Esophagus muscularis mucosa (tissue), 4 donors: ENCODE data around the gene DUSP11. TPM values are rescaled to one million over a fixed set of nuclear protein-coding genes. Genes with fewer than 3 reads are reported as not detected.
"Not testable (repeated sequence)": the region's sequence is repeated elsewhere in the genome, so short reads cannot be mapped to it uniquely, and the experiment has no call there.

Experiments used
- DNase-seq: peaks from one replicate; pipeline ENCODE4 v3.0.0-alpha.2; 2017; ENCODE audit errors: extremely low spot score
- H3K27ac ChIP-seq, 4 donors: fragments of 200-600 bp; sonication (generic); replicated peaks in 1 of 4; 1 replicate in 3 of 4; 2 replicates in 1 of 4; pipeline ENCODE4 v1.5.1; 2016 to 2019; ENCODE audit warnings: mild to moderate bottlenecking in 1 of 4
- H3K27me3 ChIP-seq, 4 donors: fragments of 200-600 bp; sonication (generic); one replicate each; pipeline versions ENCODE4 v1.5.1 to v1.6.0; 2016 to 2019
- H3K36me3 ChIP-seq, 4 donors: fragments of 200-600 bp; sonication (generic); one replicate each; pipeline ENCODE4 v1.5.1; 2016 to 2019
- H3K4me1 ChIP-seq, 4 donors: fragments of 200-600 bp; sonication (generic); one replicate each; pipeline ENCODE4 v1.5.1; 2016 to 2019
- H3K4me3 ChIP-seq, 4 donors: fragments of 200-600 bp; sonication (generic); 1 replicate in 2 of 4; 2 replicates in 2 of 4; pipeline ENCODE4 v1.5.1; 2016 to 2019; ENCODE audit warnings: mild to moderate bottlenecking in 4 of 4, moderate library complexity in 1 of 4
- H3K9me3 ChIP-seq, 4 donors: fragments of 200-600 bp; sonication (generic); 1 replicate in 3 of 4; 2 replicates in 1 of 4; pipeline ENCODE4 v1.5.1; 2016 to 2019
- EP300 ChIP-seq: sonication (generic); formaldehyde crosslinking; IDR thresholded peaks from one replicate; pipeline ENCODE4 v1.6.1; 2017; ENCODE audit warnings: antibody characterized with exemption
- POLR2A ChIP-seq: fragments of 450-650 bp; IDR thresholded peaks from one replicate; pipeline ENCODE4 v1.6.1; 2017; ENCODE audit warnings: antibody characterized with exemption, moderate library complexity, mild to moderate bottlenecking, low read depth
- POLR2AphosphoS5 ChIP-seq, 2 donors: sonication (generic); formaldehyde crosslinking; IDR thresholded peaks; one replicate each; pipeline ENCODE4 v1.6.1; 2017; ENCODE audit warnings: antibody characterized with exemption in 2 of 2
- WGBS: methylation state at CpG from one replicate; pipeline ENCODE4 v1.1.5; 2018; 5-methylcytosine and 5-hydroxymethylcytosine counted together
- intact Hi-C: fragments of 100-400 bp; cut with DNase I; formaldehyde crosslinking; loops from one replicate; pipeline ENCODE4 v1.15.1; 2023
- total RNA-seq, 4 donors: library from RNA; depleted of rRNA; stranded (reverse); fragments of >200 nt; gene quantifications; one replicate each; pipeline versions ENCODE4 v1.1.0 to v1.2.1, GENCODE V29; 2016
- TF ChIP-seq, protein P1 (sequence below), 3 experiments: fragments of 200-600 bp in 2 of 3; fragments of 450-650 bp in 1 of 3; sonication (generic) in 2 of 3; IDR thresholded peaks; one replicate each; pipeline ENCODE4 v1.5.1; 2017 to 2019; ENCODE audit warnings: antibody characterized with exemption in 3 of 3, mild to moderate bottlenecking in 2 of 3, moderate library complexity in 1 of 3

The DUSP11 gene
- total RNA-seq, 4 donors from 2014 or later: 15.2 to 22.4 (median 18.7) TPM

DNA sequence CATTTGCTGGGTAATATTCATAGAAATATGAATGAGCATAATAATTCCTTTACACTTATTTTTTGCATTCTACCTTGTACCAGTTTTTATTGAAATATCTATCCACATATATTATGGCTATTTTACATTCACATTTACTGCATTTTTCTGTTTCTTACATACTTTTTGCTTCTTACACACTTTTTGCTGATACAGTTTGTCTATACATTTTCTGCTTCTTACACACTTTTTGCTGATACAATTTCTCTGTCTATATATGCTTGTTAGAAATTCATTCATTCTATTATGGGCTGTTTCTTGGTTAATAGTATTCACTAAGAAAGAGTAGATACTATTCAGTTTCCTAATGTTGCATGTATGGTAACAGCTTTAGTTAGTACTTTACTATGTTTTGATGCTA, 32.0 kb upstream of the DUSP11 start:
- H3K27ac ChIP-seq: no peak overlapping the region
- no peaks in the 10 kb centered on the region for H3K9me3 ChIP-seq
- DNase-seq: no peak
- no peaks in the 10 kb centered on the region for H3K4me1 ChIP-seq
- peaks cover 0 to 5% (median 0%) of the 10 kb centered on the region in 4 donors for H3K27me3 ChIP-seq
- H3K36me3 ChIP-seq: no peaks in the 10 kb centered on the region
- intact Hi-C loops: no loop called here
- TF ChIP-seq, protein P1, sequence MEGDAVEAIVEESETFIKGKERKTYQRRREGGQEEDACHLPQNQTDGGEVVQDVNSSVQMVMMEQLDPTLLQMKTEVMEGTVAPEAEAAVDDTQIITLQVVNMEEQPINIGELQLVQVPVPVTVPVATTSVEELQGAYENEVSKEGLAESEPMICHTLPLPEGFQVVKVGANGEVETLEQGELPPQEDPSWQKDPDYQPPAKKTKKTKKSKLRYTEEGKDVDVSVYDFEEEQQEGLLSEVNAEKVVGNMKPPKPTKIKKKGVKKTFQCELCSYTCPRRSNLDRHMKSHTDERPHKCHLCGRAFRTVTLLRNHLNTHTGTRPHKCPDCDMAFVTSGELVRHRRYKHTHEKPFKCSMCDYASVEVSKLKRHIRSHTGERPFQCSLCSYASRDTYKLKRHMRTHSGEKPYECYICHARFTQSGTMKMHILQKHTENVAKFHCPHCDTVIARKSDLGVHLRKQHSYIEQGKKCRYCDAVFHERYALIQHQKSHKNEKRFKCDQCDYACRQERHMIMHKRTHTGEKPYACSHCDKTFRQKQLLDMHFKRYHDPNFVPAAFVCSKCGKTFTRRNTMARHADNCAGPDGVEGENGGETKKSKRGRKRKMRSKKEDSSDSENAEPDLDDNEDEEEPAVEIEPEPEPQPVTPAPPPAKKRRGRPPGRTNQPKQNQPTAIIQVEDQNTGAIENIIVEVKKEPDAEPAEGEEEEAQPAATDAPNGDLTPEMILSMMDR (IDR thresholded peaks at IDR 0.05): no peak
- H3K4me3 ChIP-seq: no peak overlapping the region

DNA sequence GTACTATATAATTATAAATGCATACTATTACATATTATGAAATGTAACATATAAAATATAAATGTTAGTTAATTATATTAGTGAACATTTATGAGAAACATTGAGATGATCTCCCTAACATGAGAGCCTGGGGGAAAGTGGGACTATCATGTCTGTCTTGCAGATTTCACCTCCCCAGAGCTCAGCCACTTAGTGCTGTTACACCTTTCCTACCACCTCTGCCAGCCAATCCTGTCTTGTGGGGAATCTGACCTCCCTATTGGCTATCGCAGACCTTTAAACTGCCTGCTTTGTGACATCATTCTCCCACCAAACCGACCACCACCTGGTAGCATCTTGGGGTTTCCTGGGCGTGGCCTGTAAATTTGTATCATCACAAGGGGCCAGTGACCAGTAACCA, 4.0 kb upstream of the DUSP11 start, which contains the start of gene C2orf78:
Gene C2orf78 (plus strand): TSS at position 301 of the 400 bp plus-strand sequence. CDS start 127 bp downstream, outside the sequence.
- no CpG with 5 or more reads among the region's 3 CpGs for whole genome bisulfite sequencing
- H3K36me3 ChIP-seq, DNase-seq, H3K27ac ChIP-seq, H3K9me3 ChIP-seq, H3K4me3 ChIP-seq, intact Hi-C loops: not testable (repeated sequence)
- Histone ChIP-seq H3K27me3 (peaks cover 0 to 10% (median 0%) of the 10 kb centered on the region in 4 donors), H3K4me1 (peaks cover 2 to 12% (median 7%) of the 10 kb centered on the region in 4 donors)

DNA sequence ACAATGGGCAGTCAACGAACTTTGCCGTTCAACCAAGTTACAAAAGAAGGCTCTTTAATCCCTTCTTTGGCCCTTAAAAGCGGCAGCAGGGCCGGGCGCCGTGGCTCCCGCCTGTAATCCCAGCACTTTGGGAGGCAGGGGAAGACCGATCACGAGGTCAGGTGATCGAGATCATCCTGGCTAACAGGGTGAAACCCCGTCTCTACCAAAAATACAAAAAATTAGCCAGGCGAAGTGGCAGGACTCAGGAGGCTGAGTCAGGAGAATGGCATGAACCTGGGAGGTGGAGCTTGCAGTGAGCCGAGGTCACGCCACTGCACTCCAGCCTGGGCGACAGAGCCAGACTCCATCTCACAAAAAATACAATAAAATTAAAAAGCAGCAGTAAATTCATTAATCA, 3.5 kb upstream of the DUSP11 start:
- H3K27ac ChIP-seq, H3K4me3 ChIP-seq, H3K36me3 ChIP-seq, H3K9me3 ChIP-seq, DNase-seq, intact Hi-C loops: not testable (repeated sequence)
- Histone ChIP-seq H3K27me3 (peaks cover 0 to 10% (median 0%) of the 10 kb centered on the region in 4 donors), H3K4me1 (peaks cover 7 to 17% (median 11%) of the 10 kb centered on the region in 4 donors)
- WGBS: 84% methylated on average over 15 of the region's 15 CpGs

DNA sequence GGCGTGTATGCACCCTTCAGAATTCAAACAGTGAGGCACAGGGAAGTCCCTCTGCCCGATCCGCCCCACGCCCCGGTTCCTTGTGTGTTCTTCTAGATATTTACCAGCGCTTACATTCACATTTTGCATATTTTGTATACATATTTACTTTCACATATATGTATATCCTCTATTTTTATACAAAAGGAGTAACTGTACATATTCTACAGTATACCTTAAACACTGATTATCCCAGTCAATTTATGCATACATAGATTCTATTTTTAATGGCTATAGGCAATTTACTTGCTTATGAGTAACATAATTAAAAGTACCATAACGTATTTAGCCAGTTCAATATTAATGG, 307 bp upstream of the DUSP11 start:
- no peak for DNase-seq
- H3K4me1 ChIP-seq: peaks cover 16 to 35% (median 26%) of the 10 kb centered on the region in 4 donors
- peak overlapping the region; percentile 85 to 94 (median 93) for H3K27ac ChIP-seq
- peaks cover 0 to 5% (median 0%) of the 10 kb centered on the region in 4 donors for H3K27me3 ChIP-seq
- no peaks in the 10 kb centered on the region for H3K9me3 ChIP-seq
- WGBS: 7% methylated on average over 7 of the region's 7 CpGs
- H3K4me3 ChIP-seq: peak overlapping the region; percentile 81 to 92 (median 88)
- peaks cover 5 to 26% (median 20%) of the 10 kb centered on the region in 4 donors for H3K36me3 ChIP-seq
- TF ChIP-seq, protein P1 (IDR thresholded peaks at IDR 0.05): no peak
- TF ChIP-seq EP300 (no peak), POLR2A (no peak), POLR2AphosphoS5 (IDR thresholded peaks at IDR 0.05) (no peak)
- intact Hi-C loops: no loop called here

DNA sequence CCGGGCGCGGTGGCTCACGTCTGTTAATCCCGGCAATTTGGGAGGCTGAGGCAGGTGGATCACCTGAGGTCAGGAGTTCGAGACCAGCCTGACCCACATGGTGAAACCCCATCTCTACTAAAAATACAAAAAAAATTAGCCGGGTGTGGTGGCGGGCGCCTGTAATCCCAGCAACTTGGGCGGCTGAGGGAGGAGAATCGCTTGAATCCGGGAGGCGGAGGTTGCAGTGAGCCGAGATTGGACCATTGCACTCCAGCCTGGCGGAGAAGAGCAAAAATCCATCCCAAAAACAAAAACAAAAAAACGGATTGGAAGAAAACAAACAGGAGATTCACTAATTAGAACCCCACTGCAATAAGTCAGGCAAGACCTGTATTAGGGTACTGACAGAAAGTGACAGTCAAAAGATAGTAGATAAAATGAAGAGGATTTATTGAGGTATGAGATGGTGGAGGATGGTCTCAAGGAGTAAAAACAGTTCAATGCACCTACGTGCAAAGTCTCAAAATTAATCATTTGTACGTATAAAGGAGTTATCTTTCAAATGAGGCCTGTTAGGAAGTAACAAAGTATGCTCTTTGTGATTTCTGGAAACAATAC, 936 bp downstream of the DUSP11 start:
- peak overlapping the region; percentile 81 to 92 (median 88) for H3K4me3 ChIP-seq
- H3K27ac ChIP-seq: peak overlapping the region; percentile 85 to 94 (median 93)
- intact Hi-C loops, DNase-seq, H3K9me3 ChIP-seq, H3K27me3 ChIP-seq: not testable (repeated sequence)
- 80% methylated on average over 18 of the region's 18 CpGs for WGBS
- H3K4me1 ChIP-seq: peaks cover 16 to 35% (median 26%) of the 10 kb centered on the region in 4 donors
- H3K36me3 ChIP-seq: peaks cover 5 to 38% (median 32%) of the 10 kb centered on the region in 4 donors

DNA sequence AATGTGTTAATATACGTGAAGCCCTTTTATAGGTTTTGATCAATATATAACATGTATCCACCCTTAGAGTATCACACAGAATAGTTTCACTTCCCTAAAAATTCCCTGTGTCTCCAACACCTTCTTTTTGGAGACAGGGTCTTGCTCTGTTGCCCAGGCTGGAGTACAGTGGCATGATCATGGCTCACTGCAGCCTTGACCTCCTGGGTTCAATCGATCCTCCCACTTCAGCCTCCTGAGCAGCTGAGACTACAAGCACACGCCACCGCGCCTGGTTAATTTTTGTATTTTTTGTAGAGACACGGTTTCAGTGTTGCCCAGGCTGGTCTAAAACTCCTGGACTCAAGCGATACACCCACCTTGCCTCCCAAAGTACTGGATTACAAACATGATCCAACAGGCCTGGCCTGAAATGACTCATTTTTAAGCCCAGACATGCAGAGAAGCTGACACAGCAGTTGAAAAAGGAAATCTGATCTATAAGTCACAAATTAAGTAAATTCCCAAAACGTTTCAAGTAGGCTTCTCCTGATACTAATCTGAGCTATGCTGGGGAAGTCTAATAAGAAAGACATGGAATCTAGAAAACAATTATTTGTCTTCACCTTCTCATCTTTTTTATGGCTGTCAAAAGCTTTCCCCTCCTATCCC, 2.9 kb downstream of the DUSP11 start:
- Histone ChIP-seq H3K4me3 (no peak overlapping the region), H3K27ac (no peak overlapping the region), H3K27me3 (peaks cover 0 to 3% (median 0%) of the 10 kb centered on the region in 4 donors), H3K36me3 (peaks cover 8 to 57% (median 49%) of the 10 kb centered on the region in 4 donors), H3K9me3 (no peaks in the 10 kb centered on the region), H3K4me1 (peaks cover 16 to 35% (median 26%) of the 10 kb centered on the region in 4 donors)
- 93% methylated on average over 8 of the region's 8 CpGs for WGBS
- DNase-seq: no peak
- intact Hi-C loops: no loop called here
- TF ChIP-seq POLR2A (no peak), EP300 (no peak)
- TF ChIP-seq, protein P1 (IDR thresholded peaks at IDR 0.05): no peak
